Transverse colon (tissue), 3 donors: ENCODE data around the gene DCAF11.

Source experiments
- CTCF ChIP-seq, 5 experiments: fragments of 200-600 bp in 3 of 5; fragments of 450-650 bp in 2 of 5; sonication (generic) in 3 of 5; IDR thresholded peaks; 1 replicate in 2 of 5; 2 replicates in 3 of 5; pipeline ENCODE4 v1.5.1; 2016 to 2017; ENCODE audit warnings: antibody characterized with exemption in 5 of 5, inconsistent platforms in 3 of 5, mild to moderate bottlenecking in 2 of 5, moderate library complexity in 1 of 5
- POLR2A ChIP-seq: fragments of 450-650 bp; IDR thresholded peaks from one replicate; pipeline ENCODE4 v1.6.1; 2016; ENCODE audit warnings: antibody characterized with exemption, mild to moderate bottlenecking, moderate library complexity

- no peak for TF ChIP-seq CTCF (IDR thresholded peaks at IDR 0.05)
- TF ChIP-seq POLR2A: no peak
These were observed 30.6 kb downstream of the DCAF11 start for GRCh38 chr14:24145219-24145618.
